ENCODE measurements around the gene TOR1A.

DNA sequence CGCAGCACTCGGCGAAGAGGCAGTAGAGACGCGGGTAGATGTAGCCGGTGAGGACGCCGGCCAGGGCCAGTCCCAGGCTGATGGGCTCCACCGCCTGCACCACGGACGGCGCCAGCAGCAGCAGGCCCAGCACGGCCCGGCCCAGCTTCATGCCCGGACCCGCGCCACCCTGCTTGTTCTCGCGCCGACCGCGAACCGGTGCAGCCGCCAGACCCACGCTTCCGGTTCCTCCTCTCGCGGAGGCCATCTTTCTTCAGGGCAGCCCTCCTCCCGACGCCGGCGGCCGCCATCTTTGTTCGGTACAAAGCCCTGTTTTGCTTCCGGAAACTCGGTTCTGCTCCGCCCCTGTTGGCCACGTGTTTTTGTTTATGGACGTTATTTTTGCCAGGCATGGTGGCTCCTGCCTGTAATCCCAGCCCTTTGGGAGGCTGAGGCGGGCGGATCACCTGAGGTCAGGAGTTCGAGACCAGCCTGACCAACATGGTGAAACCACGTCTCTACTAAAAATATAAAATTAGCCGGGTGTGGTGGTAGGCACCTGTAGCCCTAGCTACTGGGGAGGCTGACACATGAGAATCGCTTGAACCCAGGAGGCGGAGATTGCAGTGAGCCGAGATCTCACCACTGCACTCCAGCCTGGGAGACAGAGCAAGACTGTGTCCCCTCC is at the start of gene TOR1A:
- TF ChIP-seq POLR2AphosphoS5 (IDR thresholded peaks at IDR 0.05; ENCODE audit: borderline replicate concordance, low read depth, low read length), result peak; percentile 86
- TF ChIP-seq EZH2 (IDR thresholded peaks at IDR 0.05), result no peak

Data from SK-N-MC (cell line).